OCI-LY3 (cell line): ENCODE results near the gene SLC44A3.
"Not testable (repeated sequence)": the region's sequence is repeated elsewhere in the genome, so short reads cannot be mapped to it uniquely, and the experiment has no call there.

Experiments used
- H2AFZ ChIP-seq: fragments of 200-600, 300-600 bp; shearing (Covaris generic); 2 replicates; pipeline ENCODE4 v1.6.0; 2014; ENCODE audit warnings: antibody characterized with exemption, low read depth, low read length
- H3K27ac ChIP-seq: fragments of 200-600, 300-600 bp; sonication (generic); 2 replicates; pipeline ENCODE4 v1.5.1; 2014; ENCODE audit warnings: mild to moderate bottlenecking, low read length, moderate library complexity, mixed read lengths
- H3K27me3 ChIP-seq: fragments of 200-600, 300-600 bp; sonication (generic); 2 replicates; pipeline ENCODE4 v1.6.1; 2014; ENCODE audit warnings: low read depth, low read length, mixed read lengths
- H3K36me3 ChIP-seq: fragments of 200-600, 300-600 bp; sonication (generic); replicated peaks from 2 replicates; pipeline ENCODE3; 2014; ENCODE audit warnings: low read depth, low read length, mixed read lengths
- H3K4me1 ChIP-seq: fragments of 300-600, 200-600 bp; sonication (generic); 2 replicates; pipeline ENCODE4 v1.6.1; 2014; ENCODE audit warnings: low read length, mixed read lengths
- H3K4me2 ChIP-seq: fragments of 200-600, 300-600 bp; sonication (generic); 2 replicates; pipeline ENCODE4 v1.6.1; 2014; ENCODE audit warnings: low read length, mixed read lengths
- H3K4me3 ChIP-seq: fragments of 300-600, 200-600 bp; sonication (generic); 2 replicates; pipeline ENCODE4 v1.5.1; 2014; ENCODE audit warnings: antibody characterized with exemption, mild to moderate bottlenecking, low read length, moderate library complexity
- H3K79me2 ChIP-seq: fragments of 300-600, 200-600 bp; shearing (Covaris generic); 2 replicates; pipeline ENCODE4 v1.6.1; 2014; ENCODE audit warnings: mild to moderate bottlenecking, low read length, mixed read lengths
- H3K9ac ChIP-seq: fragments of 300-600, 200-600 bp; shearing (Covaris generic); 2 replicates; pipeline ENCODE4 v1.6.0; 2014; ENCODE audit warnings: mild to moderate bottlenecking, low read length, moderate library complexity
- H3K9me3 ChIP-seq: fragments of 200-600, 300-600 bp; shearing (Covaris generic); 2 replicates; pipeline ENCODE4 v1.6.1; 2014; ENCODE audit warnings: low read length, mixed read lengths; ENCODE audit not compliant: insufficient read depth
- H4K20me1 ChIP-seq: fragments of 200-600, 300-600 bp; sonication (generic); 2 replicates; pipeline ENCODE4 v1.6.1; 2016; ENCODE audit warnings: low read length, mixed read lengths; ENCODE audit not compliant: insufficient read depth
- CTCF ChIP-seq: fragments of 200-600, 300-600 bp; sonication (generic); IDR thresholded peaks from 2 replicates; pipeline ENCODE4 v1.5.1; 2014; ENCODE audit warnings: antibody characterized with exemption, low read length, low read depth
- EZH2phosphoT487 ChIP-seq: fragments of 200-600 bp; shearing (Covaris generic); IDR thresholded peaks from 2 replicates; pipeline ENCODE4 v1.6.1; 2018; ENCODE audit warnings: antibody characterized with exemption, mixed run types, low read depth

Gene SLC44A3

GRCh38 chr1:94936861-94937620, 116.9 kb downstream of the SLC44A3 start:
- Histone ChIP-seq H3K79me2 (no peaks in the 10 kb centered on the region), H3K4me3 (no peak overlapping the region), H2AFZ (no peak overlapping the region), H3K4me2 (no peak overlapping the region), H3K4me1 (no peaks in the 10 kb centered on the region), H3K9me3 (no peaks in the 10 kb centered on the region), H3K27ac (no peak overlapping the region), H3K27me3 (no peaks in the 10 kb centered on the region), H3K9ac (no peak overlapping the region), H4K20me1 (no peaks in the 10 kb centered on the region), H3K36me3 (no peaks in the 10 kb centered on the region)
- TF ChIP-seq EZH2phosphoT487 (no peak), CTCF (no peak)

GRCh38 chr1:94937820-94938219, 117.7 kb downstream of the SLC44A3 start:
- H3K4me2 ChIP-seq = no peak overlapping the region
- H3K9ac ChIP-seq = no peak overlapping the region
- H4K20me1 ChIP-seq = no peaks in the 10 kb centered on the region
- H2AFZ ChIP-seq = no peak overlapping the region
- no peak overlapping the region for H3K4me3 ChIP-seq
- TF ChIP-seq EZH2phosphoT487 (no peak), CTCF (no peak)
- H3K36me3 ChIP-seq = no peaks in the 10 kb centered on the region
- no peak overlapping the region for H3K27ac ChIP-seq
- no peaks in the 10 kb centered on the region for H3K4me1 ChIP-seq
- no peaks in the 10 kb centered on the region for H3K79me2 ChIP-seq
- no peaks in the 10 kb centered on the region for H3K9me3 ChIP-seq
- H3K27me3 ChIP-seq = no peaks in the 10 kb centered on the region

GRCh38 chr1:94940738-94941137, 120.6 kb downstream of the SLC44A3 start:
- Histone ChIP-seq H3K36me3 (no peaks in the 10 kb centered on the region), H3K27ac (no peak overlapping the region), H3K4me2 (no peak overlapping the region), H3K9ac (no peak overlapping the region), H3K4me3 (no peak overlapping the region), H4K20me1 (no peaks in the 10 kb centered on the region), H3K79me2 (no peaks in the 10 kb centered on the region), H3K9me3 (no peaks in the 10 kb centered on the region), H3K4me1 (no peaks in the 10 kb centered on the region), H3K27me3 (no peaks in the 10 kb centered on the region), H2AFZ (no peak overlapping the region)
- TF ChIP-seq EZH2phosphoT487 = no peak
- TF ChIP-seq CTCF = no peak

- not testable (repeated sequence) for H3K4me1 ChIP-seq, H3K36me3 ChIP-seq, H4K20me1 ChIP-seq, H3K9ac ChIP-seq, H3K27me3 ChIP-seq, H3K79me2 ChIP-seq, H3K9me3 ChIP-seq, H3K27ac ChIP-seq, H2AFZ ChIP-seq, H3K4me3 ChIP-seq, H3K4me2 ChIP-seq
These were observed 121.3 kb downstream of the SLC44A3 start for GRCh38 chr1:94941480-94941879.
